AG04449 (cell line): Measurements from ENCODE around the gene IQCE.

Experiments
- CTCF ChIA-PET: fragments of 350-600 bp; formaldehyde crosslinking; extraction: SDS; loops from one replicate; lab custom pipeline; 2021; ENCODE audit warnings: antibody characterized with exemption; lab: Yijun Ruan, JAX
- POLR2A ChIA-PET: fragments of 400-600, 350-600 bp; formaldehyde crosslinking; extraction: SDS; loops from one replicate; lab custom pipeline; 2020; ENCODE audit warnings: antibody characterized with exemption, inconsistent platforms; lab: Yijun Ruan, JAX
- DNase-seq: peaks from one replicate; pipeline ENCODE4 v3.0.0-alpha.2; 2010; ENCODE audit warnings: low read depth, low spot score
- H3K4me3 ChIP-seq: 2 replicates; pipeline ENCODE4 v1.5.1; 2011; ENCODE audit warnings: low read depth, mild to moderate bottlenecking, control low read depth, low read length
- TF ChIP-seq, protein P1 (sequence below): IDR thresholded peaks from one replicate; pipeline ENCODE4 v1.5.1; 2011; ENCODE audit warnings: mild to moderate bottlenecking, moderate library complexity, low read length, control low read depth, inconsistent platforms; ENCODE audit not compliant: insufficient read depth; ENCODE audit errors: missing control alignments

Gene IQCE

DNA sequence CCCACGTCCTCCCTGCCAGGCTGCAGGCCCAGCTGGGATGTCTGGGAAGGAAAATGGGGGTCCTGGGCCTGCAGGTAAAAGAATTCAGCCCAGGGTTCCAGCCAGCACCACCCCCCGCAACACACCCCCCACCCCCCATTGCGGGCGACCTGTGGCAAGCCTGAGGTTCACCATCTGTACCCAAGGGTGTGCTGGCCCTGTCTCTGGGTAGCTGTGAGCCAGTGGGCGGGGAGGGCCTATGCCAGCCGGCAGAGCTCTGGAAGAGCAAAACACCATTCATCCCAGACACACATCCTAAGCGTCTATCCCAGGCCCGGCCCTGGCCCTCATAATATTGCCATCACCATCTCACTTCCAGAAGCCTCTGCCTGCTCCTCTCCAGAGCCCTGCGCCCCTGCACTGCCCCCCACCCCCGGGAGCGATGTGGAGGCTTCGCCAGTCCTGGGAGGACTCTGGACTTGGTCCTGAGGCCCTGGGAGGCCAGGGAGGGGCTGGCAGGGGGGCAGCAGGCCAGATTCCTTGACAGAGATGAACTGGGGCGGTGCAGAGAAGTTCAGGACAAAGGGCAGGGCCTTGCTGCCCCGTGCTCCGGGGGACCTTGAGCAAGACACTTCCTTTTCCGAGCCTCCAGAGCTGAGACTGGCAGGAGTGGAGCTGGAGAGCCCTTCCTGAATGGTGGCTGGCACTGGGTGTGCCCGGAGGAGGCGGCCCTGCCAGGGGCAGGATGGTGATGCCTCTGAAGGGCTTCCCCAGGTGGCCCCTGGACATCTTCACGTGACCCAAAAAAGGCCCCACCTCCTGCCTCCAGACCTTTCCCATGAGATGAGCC is 64.3 kb downstream of the IQCE start:
- TF ChIP-seq, protein P1, sequence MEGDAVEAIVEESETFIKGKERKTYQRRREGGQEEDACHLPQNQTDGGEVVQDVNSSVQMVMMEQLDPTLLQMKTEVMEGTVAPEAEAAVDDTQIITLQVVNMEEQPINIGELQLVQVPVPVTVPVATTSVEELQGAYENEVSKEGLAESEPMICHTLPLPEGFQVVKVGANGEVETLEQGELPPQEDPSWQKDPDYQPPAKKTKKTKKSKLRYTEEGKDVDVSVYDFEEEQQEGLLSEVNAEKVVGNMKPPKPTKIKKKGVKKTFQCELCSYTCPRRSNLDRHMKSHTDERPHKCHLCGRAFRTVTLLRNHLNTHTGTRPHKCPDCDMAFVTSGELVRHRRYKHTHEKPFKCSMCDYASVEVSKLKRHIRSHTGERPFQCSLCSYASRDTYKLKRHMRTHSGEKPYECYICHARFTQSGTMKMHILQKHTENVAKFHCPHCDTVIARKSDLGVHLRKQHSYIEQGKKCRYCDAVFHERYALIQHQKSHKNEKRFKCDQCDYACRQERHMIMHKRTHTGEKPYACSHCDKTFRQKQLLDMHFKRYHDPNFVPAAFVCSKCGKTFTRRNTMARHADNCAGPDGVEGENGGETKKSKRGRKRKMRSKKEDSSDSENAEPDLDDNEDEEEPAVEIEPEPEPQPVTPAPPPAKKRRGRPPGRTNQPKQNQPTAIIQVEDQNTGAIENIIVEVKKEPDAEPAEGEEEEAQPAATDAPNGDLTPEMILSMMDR = no peak
- ChIA-PET POLR2A (no interaction called here), CTCF (interaction anchor here (1.0 to 4.7 kb wide), 2 partner anchors 15 to 19 kb away, joined by 3 to 22 read pairs; no protein-coding TSS in a partner anchor)
- no peak overlapping the region for H3K4me3 ChIP-seq
- no peak for DNase-seq

DNA sequence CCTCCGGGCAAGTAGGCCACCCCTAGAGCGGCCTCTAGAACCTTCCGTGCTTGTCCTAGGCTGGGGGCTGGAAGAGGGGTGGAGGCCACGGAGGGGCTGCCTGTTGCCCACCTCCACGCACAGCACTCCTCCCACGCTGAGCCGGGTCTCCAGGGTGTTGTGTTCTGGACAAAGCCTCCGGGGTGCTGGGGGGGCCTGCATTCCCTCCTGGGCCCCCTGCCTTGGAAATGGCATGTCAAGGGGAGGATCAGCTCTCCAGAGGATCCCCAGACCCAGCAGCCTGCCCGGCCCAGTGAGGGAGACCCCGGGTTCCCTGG is 64.9 kb downstream of the IQCE start:
- no peak for DNase-seq
- TF ChIP-seq, protein P1 = no peak
- H3K4me3 ChIP-seq = no peak overlapping the region
- CTCF ChIA-PET = interaction anchor here (4.7 kb wide), 1 partner anchor 15 kb away, joined by 22 read pairs; no protein-coding TSS in a partner anchor
- POLR2A ChIA-PET = no interaction called here

DNA sequence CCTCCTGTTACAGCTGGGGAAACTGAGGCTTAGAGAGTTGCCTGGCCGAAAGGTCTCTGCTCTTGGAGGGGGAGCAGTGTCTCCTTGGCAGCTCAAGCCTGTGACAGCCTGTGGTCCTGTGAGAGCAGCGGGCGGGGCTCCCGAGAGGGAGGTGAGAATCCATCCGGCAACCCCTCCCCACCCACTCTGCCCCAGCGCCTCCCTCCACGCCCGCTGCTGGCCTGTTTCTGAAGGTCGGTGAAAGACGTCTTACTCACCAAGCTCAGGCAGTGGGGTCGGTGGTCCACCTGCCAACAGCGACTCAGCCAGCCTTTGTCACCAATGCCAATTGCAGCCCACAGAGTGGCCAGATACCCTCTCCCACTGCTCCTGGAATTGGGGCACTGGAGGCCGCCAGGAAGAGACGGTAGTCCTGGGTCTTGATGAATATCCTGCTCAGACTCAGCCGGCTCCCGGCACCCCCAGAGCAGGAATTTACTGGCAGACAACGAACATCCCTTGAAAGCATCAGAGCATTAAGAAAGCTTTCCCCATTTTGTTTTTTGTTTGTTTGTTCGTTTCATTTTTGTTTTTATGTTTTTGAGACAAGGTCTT is 65.6 kb downstream of the IQCE start:
- no peak for DNase-seq
- no peak overlapping the region for H3K4me3 ChIP-seq
- TF ChIP-seq, protein P1 = no peak
- ChIA-PET CTCF (interaction anchor here (1.1 to 4.7 kb wide), 3 partner anchors 8 to 85 kb away, joined by 3 to 22 read pairs (median 4); no protein-coding TSS in a partner anchor), POLR2A (interaction anchor here (0.7 kb wide), 1 partner anchor 65 kb away, joined by 4 read pairs; no protein-coding TSS in a partner anchor)

GRCh38 chr7:2626498-2627117 is 67.8 kb downstream of the IQCE start:
- TF ChIP-seq, protein P1 = no peak
- no peak overlapping the region for H3K4me3 ChIP-seq
- ChIA-PET CTCF (interaction anchor here (1.6 kb wide), 1 partner anchor 11 kb away, joined by 4 read pairs; no protein-coding TSS in a partner anchor), POLR2A (no interaction called here)
- no peak for DNase-seq

DNA sequence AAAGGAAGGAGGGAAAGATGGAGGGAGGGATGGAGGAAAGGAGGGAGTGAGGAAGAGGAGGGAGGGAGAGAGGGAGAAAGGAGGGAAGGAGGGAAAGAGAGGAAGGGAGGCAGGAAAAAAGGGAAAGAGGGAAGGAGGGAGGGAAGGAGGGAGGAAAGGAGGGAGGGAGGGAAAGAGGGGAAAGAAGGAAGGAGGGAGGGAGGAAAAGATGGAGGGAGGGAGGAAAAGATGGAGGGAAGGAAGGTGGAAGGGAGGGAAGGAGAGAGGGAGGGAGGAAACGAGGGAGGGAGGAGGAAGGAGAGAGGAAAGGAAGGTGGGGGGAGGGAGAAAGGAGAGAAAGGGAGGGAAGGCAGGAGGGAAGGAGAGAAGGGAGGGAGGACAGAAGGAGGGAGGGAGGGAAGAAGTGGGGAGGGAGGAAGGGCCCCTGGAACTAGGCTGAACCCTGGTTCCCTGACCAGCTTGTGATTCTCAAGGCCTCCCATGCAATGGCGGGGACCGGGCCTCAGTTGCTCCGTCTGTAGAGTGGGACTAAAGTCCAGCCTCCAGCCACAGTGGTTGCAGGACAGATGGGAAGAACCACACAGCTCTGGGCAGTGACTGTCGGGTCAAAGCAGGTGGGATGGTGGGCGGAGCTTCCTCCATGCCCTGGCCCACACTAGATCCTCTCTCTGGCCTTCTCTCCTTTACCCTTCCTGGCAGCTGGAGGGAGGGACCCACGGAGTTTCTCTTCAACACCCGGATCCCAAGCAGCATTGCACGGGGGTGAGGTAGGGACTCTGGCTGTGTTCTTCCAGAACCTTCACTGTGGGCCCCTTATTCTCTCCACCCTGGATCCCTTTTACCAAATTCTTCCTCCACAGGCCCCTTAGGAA is 68.7 kb downstream of the IQCE start:
- ChIA-PET POLR2A (no interaction called here), CTCF (interaction anchor here (1.2 kb wide), 1 partner anchor 158 kb away, joined by 3 read pairs; no protein-coding TSS in a partner anchor)
- TF ChIP-seq, protein P1 = no peak
- H3K4me3 ChIP-seq = no peak overlapping the region
- no peak for DNase-seq
